HG02840 (cell line): ENCODE results near the gene CREB5.
"Not testable (repeated sequence)": the region's sequence is repeated elsewhere in the genome, so short reads cannot be mapped to it uniquely, and the experiment has no call there.

Source experiments
- ATAC-seq: cut with Tn5 transposase; IDR thresholded peaks from one replicate; pipeline ENCODE4 v1.9.1; 2021; ENCODE audit warnings: mild to moderate bottlenecking, moderate library complexity, moderate number of reproducible peaks; ENCODE audit not compliant: unreplicated experiment, low FRiP score

The CREB5 gene

DNA sequence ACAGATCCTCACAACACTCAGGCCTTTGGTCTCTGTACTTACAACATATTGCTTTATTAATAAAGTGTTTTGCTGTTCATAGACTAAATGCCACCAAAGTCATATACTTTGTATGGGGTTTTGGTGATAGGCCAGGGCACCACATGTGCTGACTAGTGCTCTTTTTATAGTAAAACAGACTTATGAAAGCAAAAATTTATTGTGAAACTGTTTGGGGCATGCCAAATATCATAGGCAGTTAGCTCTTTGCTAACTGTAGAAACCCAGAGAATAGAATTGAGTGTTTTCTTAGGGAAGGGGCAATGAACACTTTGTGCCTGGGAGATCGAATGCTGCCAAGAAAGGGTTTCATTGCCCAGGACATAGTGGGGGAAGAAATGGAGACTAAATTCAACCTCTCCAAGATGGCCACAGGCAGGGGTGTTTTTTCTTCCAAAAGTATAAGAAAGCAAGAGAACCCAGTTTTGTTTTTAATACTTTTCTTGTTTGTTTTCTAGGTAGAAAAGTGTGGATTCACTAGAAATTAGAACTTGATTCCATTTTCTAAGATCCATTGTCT, 403.1 kb downstream of the CREB5 start:
- ATAC-seq: peak; percentile 37

DNA sequence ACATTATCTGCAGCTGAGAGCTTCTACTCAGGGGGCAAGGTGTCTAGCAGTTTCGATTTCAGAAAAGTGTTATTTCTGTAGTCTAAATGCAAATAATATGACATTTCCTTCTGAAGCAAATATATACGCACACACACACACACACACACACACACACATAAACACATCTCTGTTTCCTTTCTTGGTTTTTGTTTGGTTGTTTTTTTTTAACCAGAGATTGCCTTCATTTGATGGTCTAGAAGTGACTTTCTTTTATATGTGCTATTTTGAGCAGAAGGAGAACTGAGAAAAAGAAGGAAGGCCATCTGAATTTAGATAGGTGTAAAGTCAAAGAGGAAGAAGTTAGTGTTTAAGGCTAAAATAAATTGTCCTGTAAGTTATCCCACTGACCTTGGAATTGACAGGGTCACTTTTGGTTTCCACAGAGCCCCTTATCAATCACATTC, 403.6 kb downstream of the CREB5 start:
- peak; percentile 86 for ATAC-seq

- ATAC-seq: no peak
Observed at GRCh38 chr7:28818996-28819395, 406.7 kb downstream of the CREB5 start.

DNA sequence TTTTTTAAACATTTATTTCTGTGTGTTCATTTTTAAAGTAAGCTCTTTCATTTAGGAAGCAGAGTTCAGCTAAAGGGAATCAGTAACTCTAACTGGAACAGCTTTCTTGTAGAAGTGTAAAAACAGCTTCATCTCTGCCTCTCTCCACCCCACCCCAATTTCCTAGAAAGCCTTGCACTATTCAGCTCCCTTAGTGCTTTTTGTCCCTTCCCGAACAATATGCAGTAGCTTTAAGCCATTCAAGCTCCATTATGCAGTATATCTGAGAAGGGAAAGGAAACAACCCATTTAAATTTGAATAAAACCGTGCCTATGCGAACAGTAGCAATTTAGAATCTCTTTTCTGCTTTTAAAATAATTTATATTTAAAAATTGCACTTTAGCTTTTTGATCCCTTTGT, 411.3 kb downstream of the CREB5 start:
- no peak for ATAC-seq

GRCh38 chr7:28825817-28826448, 413.6 kb downstream of the CREB5 start:
- not testable (repeated sequence) for ATAC-seq

DNA sequence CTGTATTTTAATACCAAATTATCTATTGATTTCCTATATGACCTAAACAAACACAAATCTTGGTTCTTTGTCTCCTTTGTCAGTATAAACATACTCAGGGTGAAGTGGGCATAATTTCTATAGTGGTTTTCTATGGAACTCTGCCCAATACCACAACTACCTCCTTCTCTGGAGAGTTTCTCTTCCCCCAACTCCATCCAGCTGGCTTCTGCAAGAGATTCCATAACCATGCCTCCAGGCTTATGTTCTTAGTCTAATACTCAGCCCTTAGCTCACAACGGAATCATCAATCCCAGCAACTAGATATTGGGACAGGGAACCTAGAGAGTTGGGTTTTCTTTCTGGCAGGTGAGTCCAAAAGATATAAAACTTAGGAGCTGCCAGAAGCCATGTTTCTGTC, 418.5 kb downstream of the CREB5 start:
- ATAC-seq: no peak

- no peak for ATAC-seq
Observed at GRCh38 chr7:28832669-28833068, 420.4 kb downstream of the CREB5 start.

GRCh38 chr7:28835800-28836199, 423.5 kb downstream of the CREB5 start:
- no peak for ATAC-seq

- ATAC-seq: no peak
Observed at GRCh38 chr7:28836716-28837115, 424.4 kb downstream of the CREB5 start.

- ATAC-seq: no peak
Observed at GRCh38 chr7:28837216-28837615, 424.9 kb downstream of the CREB5 start.

- no peak for ATAC-seq
Observed at GRCh38 chr7:28840592-28840995, 428.3 kb downstream of the CREB5 start.

DNA sequence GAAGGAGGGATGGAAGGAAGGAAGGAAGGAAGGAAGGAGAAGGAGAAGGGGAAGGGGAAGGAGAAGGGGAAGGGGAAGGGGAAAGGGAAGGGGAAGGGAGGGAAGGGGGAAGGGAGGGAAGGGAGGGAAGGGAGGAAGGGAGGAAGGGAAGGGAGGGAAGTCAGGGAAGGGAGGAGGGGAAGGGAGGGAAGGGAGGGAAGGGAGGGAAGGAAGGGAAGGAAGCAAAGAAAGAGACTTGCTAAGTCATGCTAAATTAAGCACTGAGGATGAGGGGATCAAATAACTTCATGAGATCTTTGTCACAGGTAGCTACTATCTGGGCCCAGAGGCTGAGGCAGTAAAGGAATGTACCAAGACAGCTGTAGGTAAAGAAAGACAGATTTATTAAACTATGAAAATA, 429.4 kb downstream of the CREB5 start:
- ATAC-seq: no peak

GRCh38 chr7:28842769-28843295, 430.5 kb downstream of the CREB5 start:
- no peak for ATAC-seq

DNA sequence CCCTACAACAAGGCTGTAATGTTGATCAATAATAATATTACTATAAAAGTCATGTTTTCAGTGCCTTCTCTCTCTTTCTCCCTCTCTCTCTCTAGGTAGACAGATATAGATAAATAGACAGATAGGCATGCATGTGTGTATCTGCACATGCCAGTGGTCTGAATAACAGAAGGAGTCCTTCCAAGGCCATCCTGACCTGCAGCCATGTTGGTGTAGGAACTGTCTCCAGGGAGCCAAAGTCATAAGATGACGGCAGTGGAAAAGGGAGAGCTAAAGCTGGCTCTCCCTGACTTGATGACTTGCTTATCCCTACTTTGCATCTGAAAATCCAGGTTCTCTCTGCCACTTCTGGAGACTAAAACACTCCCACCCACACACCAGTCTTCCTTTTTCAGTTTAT, 432.8 kb downstream of the CREB5 start:
- no peak for ATAC-seq

DNA sequence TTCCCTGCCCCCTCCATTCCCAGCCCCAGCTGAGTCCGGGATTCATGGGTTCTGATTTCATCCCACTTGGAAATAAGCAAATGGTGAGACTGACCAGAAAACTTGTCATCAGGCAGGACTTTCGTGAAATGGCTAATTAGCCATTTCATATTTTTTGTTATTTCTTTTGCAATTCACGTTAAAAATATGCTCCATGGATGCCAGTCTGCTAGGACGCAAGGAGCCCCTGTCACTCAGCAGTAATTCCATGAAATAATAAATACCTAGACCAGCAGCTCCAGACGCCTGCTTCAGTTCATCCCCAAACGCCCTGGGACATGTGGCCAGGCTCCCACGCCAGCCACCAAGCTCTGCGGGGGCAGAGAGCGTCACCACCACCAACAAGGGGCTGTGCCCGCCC, 434.9 kb downstream of the CREB5 start:
- ATAC-seq: no peak

DNA sequence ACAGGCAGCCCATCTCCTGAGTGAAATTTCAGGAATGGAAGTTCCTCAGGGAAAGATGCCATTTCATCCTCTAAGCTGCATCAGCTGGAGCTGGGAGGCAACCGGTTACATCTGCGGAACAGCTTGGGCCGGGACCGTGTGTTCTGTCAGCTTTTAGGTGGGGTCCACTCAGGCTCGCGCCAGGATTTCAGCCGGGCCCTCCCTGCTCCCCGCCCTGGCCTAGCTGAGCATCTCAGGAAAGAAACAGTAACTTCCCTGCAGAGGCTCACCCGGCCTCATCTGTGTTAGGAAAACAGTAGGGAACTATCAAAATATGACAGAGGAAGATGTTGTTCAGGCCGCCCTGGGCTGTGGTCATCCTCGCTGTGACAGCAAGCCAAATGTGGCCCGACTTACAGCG, 435.4 kb downstream of the CREB5 start:
- ATAC-seq: no peak

- no peak for ATAC-seq
Observed at GRCh38 chr7:28848906-28849305, 436.6 kb downstream of the CREB5 start.

GRCh38 chr7:28850699-28851098, 438.4 kb downstream of the CREB5 start:
- no peak for ATAC-seq

- ATAC-seq: no peak
Observed at GRCh38 chr7:28853150-28853549, 440.8 kb downstream of the CREB5 start.

DNA sequence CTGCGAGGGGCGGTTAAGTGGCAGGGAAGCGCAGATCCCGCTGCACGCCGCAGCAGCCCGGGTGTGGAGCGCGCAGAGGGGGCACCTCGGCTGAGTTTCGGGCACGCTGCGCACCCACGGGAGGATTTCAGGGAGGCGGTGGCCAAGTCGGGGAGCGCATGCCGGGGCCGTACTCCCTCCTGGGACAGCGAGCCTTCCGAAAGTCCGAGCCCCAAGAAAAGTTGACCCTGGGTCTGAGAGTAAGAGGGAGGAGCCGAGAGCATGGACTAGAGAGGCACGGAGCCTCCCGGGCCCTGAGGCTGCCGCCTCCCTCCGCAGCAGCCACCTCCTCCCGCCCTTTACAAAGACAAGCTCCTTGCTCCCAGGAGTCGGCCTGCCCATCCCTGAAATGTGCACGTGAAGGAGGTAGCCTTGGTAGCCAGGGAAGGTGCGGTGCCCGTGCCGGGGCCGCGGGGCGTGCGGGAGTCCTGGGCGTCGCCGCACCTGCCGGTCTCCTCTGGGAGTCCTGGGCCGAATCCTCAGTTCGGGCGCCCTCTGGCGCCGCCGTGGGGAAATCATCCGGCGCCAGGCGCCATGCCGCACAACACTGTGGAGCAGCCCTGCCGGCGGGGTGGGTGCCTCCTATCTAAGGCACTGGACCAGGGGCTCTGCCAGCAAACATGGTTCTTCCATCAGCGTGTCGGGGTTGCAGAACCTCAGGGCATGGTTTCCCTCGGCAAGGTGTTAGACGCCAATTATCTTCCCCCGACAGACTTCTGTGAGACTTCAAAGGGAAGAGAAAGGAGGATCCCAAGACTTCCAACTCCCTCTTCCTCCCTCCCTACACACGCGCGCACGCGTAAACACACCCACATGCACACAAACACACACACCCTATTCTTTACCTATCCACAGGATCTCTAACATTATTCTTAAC, 441.8 kb downstream of the CREB5 start:
- ATAC-seq: no peak

DNA sequence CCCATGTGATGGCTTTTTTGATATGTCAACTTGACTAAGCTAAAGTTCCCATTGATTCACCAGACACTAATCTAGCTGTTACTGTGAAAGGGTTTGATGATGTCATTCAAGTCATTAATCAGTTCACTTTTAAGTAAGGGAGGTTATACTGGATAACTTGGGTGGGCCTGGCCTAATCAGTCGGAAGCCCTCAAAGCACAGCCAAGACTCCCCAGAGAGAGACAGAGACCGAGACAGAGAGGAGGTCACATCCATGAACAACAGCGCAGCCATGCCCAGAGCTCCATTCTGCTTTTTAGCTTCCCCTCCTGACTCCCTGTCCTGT, 442.4 kb downstream of the CREB5 start:
- ATAC-seq: no peak
